ENCODE data around the gene SLC13A5.

DNA sequence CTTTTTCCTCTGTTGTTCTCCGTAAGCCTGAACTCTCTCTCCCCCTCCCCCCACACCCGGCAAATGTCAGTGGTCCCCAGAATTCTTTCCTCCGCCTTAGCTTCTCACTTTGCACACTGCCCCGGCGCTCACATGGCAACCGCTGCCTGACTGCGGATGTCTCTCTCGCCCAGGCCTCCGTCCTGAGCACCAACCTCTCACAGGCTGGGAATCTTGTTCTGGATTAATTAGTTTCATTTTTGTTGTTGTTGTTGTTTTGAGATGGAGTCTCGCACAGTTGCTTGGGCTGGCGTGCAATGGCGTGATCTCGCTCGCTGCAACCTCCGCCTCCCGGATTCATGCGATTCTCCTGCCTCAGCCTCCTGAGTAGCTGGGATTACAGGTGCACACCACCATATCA lies 45.0 kb downstream of the SLC13A5 start:
- TF ChIP-seq, protein P1, sequence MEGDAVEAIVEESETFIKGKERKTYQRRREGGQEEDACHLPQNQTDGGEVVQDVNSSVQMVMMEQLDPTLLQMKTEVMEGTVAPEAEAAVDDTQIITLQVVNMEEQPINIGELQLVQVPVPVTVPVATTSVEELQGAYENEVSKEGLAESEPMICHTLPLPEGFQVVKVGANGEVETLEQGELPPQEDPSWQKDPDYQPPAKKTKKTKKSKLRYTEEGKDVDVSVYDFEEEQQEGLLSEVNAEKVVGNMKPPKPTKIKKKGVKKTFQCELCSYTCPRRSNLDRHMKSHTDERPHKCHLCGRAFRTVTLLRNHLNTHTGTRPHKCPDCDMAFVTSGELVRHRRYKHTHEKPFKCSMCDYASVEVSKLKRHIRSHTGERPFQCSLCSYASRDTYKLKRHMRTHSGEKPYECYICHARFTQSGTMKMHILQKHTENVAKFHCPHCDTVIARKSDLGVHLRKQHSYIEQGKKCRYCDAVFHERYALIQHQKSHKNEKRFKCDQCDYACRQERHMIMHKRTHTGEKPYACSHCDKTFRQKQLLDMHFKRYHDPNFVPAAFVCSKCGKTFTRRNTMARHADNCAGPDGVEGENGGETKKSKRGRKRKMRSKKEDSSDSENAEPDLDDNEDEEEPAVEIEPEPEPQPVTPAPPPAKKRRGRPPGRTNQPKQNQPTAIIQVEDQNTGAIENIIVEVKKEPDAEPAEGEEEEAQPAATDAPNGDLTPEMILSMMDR (IDR thresholded peaks at IDR 0.05), result no peak
- no peak for TF ChIP-seq POLR2AphosphoS5 (IDR thresholded peaks at IDR 0.05)

Data from esophagus muscularis mucosa (tissue), 3 donors.